Erythroblast (primary cell): ENCODE data around the gene SUMF1.
A peak's percentile ranks its signal among the peaks of the same experiment; 100 is the strongest.
"Not testable (repeated sequence)": the region's sequence is repeated elsewhere in the genome, so short reads cannot be mapped to it uniquely, and the experiment has no call there.

Source experiments
- DNase-seq, 2 experiments: peaks; one replicate each; lab custom pipeline; 2025; lab: John Stamatoyannopoulos, UW
- GATA1 ChIP-seq: IDR thresholded peaks from 2 replicates; pipeline ENCODE4 v1.6.1; 2011; ENCODE audit warnings: low read depth, mild to moderate bottlenecking, control low read depth, low read length, moderate library complexity
- POLR2A ChIP-seq: IDR thresholded peaks from 2 replicates; pipeline ENCODE4 v1.6.1; 2011; ENCODE audit warnings: mild to moderate bottlenecking, low read length

SUMF1 gene

DNA sequence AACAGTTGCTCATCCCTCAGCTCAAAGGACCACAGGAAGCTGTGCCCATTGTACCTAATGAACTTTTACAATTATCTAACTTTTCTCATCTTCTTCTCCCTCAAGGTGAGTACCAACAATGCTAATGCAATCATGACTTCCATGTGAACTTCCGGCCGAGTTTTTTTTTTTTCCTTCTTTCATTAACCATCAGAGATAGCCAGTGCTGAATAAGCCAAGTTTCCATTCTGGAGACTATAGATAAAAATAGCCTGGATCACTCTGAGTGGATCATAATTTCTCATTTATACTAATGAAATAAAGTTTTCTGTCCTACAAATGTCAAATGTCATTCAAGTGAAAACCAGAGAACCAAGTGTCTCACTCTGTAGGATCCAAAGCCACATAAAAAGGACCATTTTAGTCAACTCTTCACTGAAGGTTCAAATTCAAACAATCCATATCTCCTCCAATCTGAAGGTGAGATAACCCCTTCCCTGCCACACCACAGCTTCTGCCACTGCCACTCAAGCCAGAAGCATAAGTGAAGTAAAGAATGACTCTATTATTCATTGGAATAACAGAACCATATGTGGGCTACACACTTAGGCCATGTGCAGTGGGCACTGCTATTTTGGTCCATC is 5.5 kb downstream of the SUMF1 start:
- TF ChIP-seq GATA1 (no peak), POLR2A (no peak)

DNA sequence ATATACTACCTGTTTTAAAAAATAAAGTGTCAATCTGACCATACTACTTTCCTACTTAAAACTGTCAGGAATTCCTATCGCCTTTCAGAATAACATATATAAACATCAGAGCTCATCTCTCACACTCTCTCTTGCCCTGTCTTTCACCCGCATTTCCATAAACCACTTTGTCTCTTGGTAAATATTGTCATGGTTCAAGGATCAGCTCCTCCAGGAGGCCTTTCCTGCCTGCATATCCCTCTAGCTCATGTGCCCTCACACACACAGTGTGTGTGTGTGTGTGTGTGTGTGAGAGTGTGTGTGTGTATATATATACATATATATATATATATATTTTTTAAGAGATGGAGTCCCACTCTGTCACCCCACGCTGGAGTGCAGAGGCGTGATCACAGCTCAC is 6.7 kb downstream of the SUMF1 start:
- TF ChIP-seq POLR2A (no peak), GATA1 (no peak)
- DNase-seq, result no peak

More for the DNA sequence above, 5.5 kb downstream of the SUMF1 start:
- DNase-seq, result peak; percentile 36 to 61

- DNase-seq, result no peak
- no peak for TF ChIP-seq POLR2A
- no peak for TF ChIP-seq GATA1
Measured at GRCh38 chr3:4458961-4459360, 8.1 kb downstream of the SUMF1 start.

- DNase-seq, result not testable (repeated sequence)
Measured at GRCh38 chr3:4456780-4457179, 10.3 kb downstream of the SUMF1 start.

DNA sequence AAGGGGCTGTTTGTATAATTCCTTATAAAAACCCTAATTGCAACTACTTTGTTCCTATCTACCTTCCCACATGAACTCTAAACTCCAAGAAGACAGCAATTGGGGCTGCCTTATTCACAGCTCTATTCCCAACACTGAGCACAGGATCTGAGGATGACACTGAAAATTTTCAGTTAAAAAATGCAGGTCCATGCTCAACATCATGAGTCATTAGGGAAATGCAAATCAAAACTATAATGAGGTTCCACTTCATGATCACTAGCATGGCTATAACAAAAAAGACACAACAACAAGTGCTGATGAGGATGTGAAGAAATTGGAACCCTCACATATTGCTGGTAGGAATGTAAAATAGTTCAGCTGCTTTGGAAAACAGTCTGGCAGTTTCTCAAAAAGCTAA is 12.9 kb downstream of the SUMF1 start:
- no peak for TF ChIP-seq GATA1
- TF ChIP-seq POLR2A, result no peak
- no peak for DNase-seq

- peak; percentile 10 to 42 for DNase-seq
- no peak for TF ChIP-seq GATA1
- TF ChIP-seq POLR2A, result no peak
Measured at GRCh38 chr3:4449043-4449805, 17.8 kb downstream of the SUMF1 start.

DNA sequence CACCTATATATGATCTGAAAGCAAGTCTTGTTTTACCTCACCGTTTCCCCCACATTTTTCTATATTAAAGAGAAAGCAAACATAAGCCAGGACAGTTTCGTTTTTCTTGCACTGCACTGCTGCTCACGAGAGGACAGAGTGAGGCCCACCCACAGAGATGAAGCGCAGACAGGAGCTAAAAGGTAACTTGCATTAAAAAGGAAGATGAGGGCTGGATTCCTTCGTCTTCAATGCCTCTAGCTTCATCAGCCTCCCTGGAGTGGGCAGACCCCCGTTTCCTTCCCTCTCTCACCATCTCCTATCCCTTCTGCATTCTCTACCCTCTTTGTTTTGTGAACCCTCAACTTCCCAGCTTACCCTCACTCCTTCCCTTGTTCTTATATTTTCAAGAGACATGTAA is 18.9 kb downstream of the SUMF1 start:
- TF ChIP-seq GATA1 (no peak), POLR2A (no peak)
- DNase-seq, result no peak

- peak; percentile 31 to 58 for DNase-seq
- no peak for TF ChIP-seq POLR2A
- TF ChIP-seq GATA1, result no peak
Measured at GRCh38 chr3:4447295-4447999, 19.6 kb downstream of the SUMF1 start.

DNA sequence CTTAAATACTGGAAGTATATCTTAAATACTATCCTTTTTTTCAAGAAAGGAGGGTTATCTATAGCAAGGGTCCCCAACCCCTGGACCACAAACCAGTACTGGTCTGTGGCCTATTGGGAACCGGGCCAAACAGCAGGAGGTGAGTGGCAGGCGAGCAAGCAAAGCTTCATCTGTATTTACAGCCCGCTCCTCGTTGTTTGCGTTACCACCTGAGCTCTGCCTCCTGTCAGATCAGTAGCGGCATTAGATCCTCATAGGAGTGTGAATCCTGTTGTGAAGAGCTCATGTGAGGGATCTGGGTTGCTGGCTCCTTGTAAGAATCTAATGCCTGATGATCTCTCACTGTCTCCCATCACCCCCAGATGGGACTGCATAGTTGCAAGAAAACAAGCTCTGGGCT is 26.1 kb downstream of the SUMF1 start:
- no peak for DNase-seq
- no peak for TF ChIP-seq POLR2A
- no peak for TF ChIP-seq GATA1

- TF ChIP-seq POLR2A (no peak), GATA1 (no peak)
- no peak for DNase-seq
Measured at GRCh38 chr3:4438296-4438695, 28.8 kb downstream of the SUMF1 start.

GRCh38 chr3:4432259-4432658 is 34.8 kb downstream of the SUMF1 start:
- TF ChIP-seq GATA1, result no peak
- TF ChIP-seq POLR2A, result no peak
- DNase-seq, result no peak

GRCh38 chr3:4429648-4430350 is 37.3 kb downstream of the SUMF1 start:
- no peak for TF ChIP-seq GATA1
- TF ChIP-seq POLR2A, result no peak
- DNase-seq, result no peak

- no peak for TF ChIP-seq POLR2A
- no peak for TF ChIP-seq GATA1
- peak in 1 of 2 experiments; percentile 24 for DNase-seq
Measured at GRCh38 chr3:4426782-4427344, 40.2 kb downstream of the SUMF1 start.
